OCI-LY7 (cell line): ENCODE data around the gene SIVA1. TPM values are rescaled to one million over a fixed set of nuclear protein-coding genes. Genes with fewer than 3 reads are reported as not detected.

Source experiments
- BruUV-seq: library from RNA; stranded (reverse); fragments of 400-500 nt; replicated peaks from 2 replicates; lab custom pipeline; 2021; lab: Mats Ljungman, UMichigan
- CTCF ChIA-PET: fragments of 300-600 bp; sonication (Branson Sonifier 250); formaldehyde crosslinking; loops from one replicate; lab custom pipeline; 2022; ENCODE audit warnings: antibody characterized with exemption; ENCODE audit not compliant: unreplicated experiment; lab: Charles Lee
- POLR2A ChIA-PET: fragments of 300-600 bp; sonication (Branson Sonifier 250); formaldehyde crosslinking; loops from one replicate; lab custom pipeline; 2022; ENCODE audit warnings: antibody characterized with exemption; lab: Charles Lee
- DNase-seq: peaks from one replicate; pipeline ENCODE4 v3.0.0-alpha.2; 2015; ENCODE audit warnings: low spot score
- H2AFZ ChIP-seq: fragments of 200-600 bp; sonication (generic), shearing (Covaris generic); 2 replicates; pipeline ENCODE4 v1.6.1; 2014; ENCODE audit warnings: mild to moderate bottlenecking, antibody characterized with exemption, low read length, moderate library complexity
- H3K27ac ChIP-seq: fragments of 200-600 bp; sonication (generic); 2 replicates; pipeline ENCODE4 v1.5.1; 2014; ENCODE audit warnings: mixed run types, low read depth, mild to moderate bottlenecking, moderate library complexity, low read length, inconsistent platforms; ENCODE audit not compliant: poor library complexity, severe bottlenecking
- H3K36me3 ChIP-seq: fragments of 200-600 bp; sonication (generic); 2 replicates; pipeline ENCODE4 v1.6.1; 2014; ENCODE audit warnings: mild to moderate bottlenecking, antibody characterized with exemption, low read length, moderate library complexity, mixed read lengths; ENCODE audit not compliant: insufficient read depth
- H3K4me1 ChIP-seq: fragments of 200-600 bp; sonication (generic); 2 replicates; pipeline ENCODE4 v1.5.1; 2014; ENCODE audit warnings: mild to moderate bottlenecking, low read length; ENCODE audit not compliant: insufficient read depth, poor library complexity, severe bottlenecking
- H3K4me2 ChIP-seq: fragments of 200-600 bp; sonication (generic); 2 replicates; pipeline ENCODE4 v1.6.1; 2014; ENCODE audit warnings: mild to moderate bottlenecking, low read length
- H3K4me3 ChIP-seq: fragments of 200-600 bp; sonication (generic); 2 replicates; pipeline ENCODE4 v1.5.1; 2014; ENCODE audit warnings: mild to moderate bottlenecking, low read depth, low read length; ENCODE audit not compliant: poor library complexity, severe bottlenecking
- H3K79me2 ChIP-seq: fragments of 200-600 bp; sonication (generic); 2 replicates; pipeline ENCODE4 v1.6.1; 2016; ENCODE audit warnings: low read depth, mild to moderate bottlenecking, low read length, moderate library complexity, mixed read lengths; ENCODE audit not compliant: insufficient read depth
- H3K9me2 ChIP-seq: fragments of 200-600 bp; sonication (generic); 2 replicates; pipeline ENCODE4 v1.6.1; 2016; ENCODE audit warnings: mild to moderate bottlenecking, low read length, mixed read lengths; ENCODE audit not compliant: insufficient read depth
- H3K9me3 ChIP-seq: fragments of 200-600 bp; sonication (generic); 2 replicates; pipeline ENCODE4 v1.6.1; 2014; ENCODE audit warnings: mild to moderate bottlenecking, mixed run types, low read length, mixed read lengths
- H4K20me1 ChIP-seq: fragments of 200-600 bp; sonication (generic); 2 replicates; pipeline ENCODE4 v1.6.1; 2014; ENCODE audit warnings: mild to moderate bottlenecking, antibody characterized with exemption, low read length, moderate library complexity, mixed read lengths; ENCODE audit not compliant: insufficient read depth
- CTCF ChIP-seq: fragments of 200-600 bp; sonication (generic); conservative IDR thresholded peaks from 2 replicates; pipeline ENCODE4 v1.5.1; 2014; ENCODE audit warnings: mild to moderate bottlenecking, antibody characterized with exemption, low read length, moderate library complexity, mixed read lengths
- EZH2phosphoT487 ChIP-seq: fragments of 200-600 bp; sonication (generic); IDR thresholded peaks from 2 replicates; pipeline ENCODE4 v1.6.1; 2018; ENCODE audit warnings: low read depth, borderline replicate concordance, mild to moderate bottlenecking, mixed run types, antibody characterized with exemption, low read length, moderate library complexity, mixed read lengths
- intact Hi-C: fragments of 100-400 bp; cut with micrococcal nuclease; formaldehyde crosslinking; loops from one replicate; pipeline ENCODE4 v1.10.0; 2022; ENCODE audit not compliant: unreplicated experiment
- total RNA-seq, 2 experiments: library from RNA; depleted of rRNA in 1 of 2; stranded (reverse); fragments of >200 nt in 1 of 2; shearing (Covaris generic) in 1 of 2; gene quantifications; 2 replicates each; pipeline ENCODE4 v1.2.3, GENCODE V29; 2014 to 2022

SIVA1 gene
- total RNA-seq, 2 experiments from 2014 or later = 111 to 244 TPM

- POLR2A ChIA-PET = no interaction called here
- Histone ChIP-seq H3K4me2 (no peak overlapping the region), H3K4me1 (peaks cover 28% of the 10 kb centered on the region), H3K79me2 (no peaks in the 10 kb centered on the region), H3K4me3 (no peak overlapping the region), H2AFZ (no peak overlapping the region), H3K9me2 (no peaks in the 10 kb centered on the region), H4K20me1 (peaks cover 9% of the 10 kb centered on the region; the same call in 1 of the 2 replicates), H3K9me3 (no peaks in the 10 kb centered on the region), H3K27ac (no peak overlapping the region), H3K36me3 (no peaks in the 10 kb centered on the region)
- DNase-seq = no peak
- CTCF ChIA-PET = no interaction called here
- intact Hi-C loops = no loop called here
- TF ChIP-seq CTCF (no peak), EZH2phosphoT487 (no peak)
- BruUV-seq = no TSS peak
Measured at GRCh38 chr14:104796687-104797081, 43.7 kb downstream of the SIVA1 start.

DNA sequence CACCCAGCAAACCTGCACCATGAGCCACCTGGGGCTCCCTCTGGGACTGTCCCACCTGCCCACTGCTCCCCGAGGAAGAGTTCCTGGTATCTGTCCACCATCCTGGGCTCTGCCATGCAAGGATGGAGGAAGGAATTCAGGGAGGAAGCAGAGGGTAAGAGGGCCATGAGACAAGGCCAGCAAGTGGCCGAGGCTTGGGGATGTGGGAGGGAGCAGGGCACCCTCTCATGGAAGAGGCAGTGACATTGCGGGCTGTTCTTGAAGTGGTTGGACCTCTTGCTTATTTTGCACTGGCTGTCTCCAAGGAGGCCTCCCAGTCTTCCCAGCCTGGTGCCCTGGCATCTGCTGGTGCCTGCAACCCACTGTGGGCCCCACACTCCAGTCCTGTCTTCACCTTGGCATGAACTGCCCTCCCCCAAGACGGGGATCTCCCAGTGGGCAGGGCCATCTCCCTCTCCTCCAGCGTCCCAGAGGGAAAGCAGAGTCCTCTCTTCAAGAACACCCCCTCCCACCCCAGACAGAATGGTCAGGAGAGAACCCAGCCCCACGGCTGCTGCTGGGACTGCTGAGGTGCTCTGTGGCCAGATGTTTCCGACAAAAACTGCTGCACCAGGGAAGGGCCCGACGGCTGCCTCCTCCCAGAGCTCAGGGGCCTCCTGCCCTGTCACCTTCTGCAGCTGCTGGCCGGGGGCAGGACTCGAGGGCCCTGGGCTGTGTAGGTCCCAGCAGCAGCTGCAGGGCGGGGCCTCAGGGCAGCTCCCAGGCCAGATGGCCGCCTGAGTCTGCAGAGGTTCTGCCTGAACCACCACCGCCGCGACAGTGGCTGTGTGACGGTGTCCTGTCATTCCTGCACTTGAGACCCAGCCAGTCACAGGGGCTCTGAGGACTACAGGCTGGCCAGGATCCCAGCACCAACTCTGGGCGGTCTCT is 44.4 kb downstream of the SIVA1 start:
- no TSS peak for BruUV-seq
- Histone ChIP-seq H4K20me1 (peaks cover 9% of the 10 kb centered on the region; the same call in 1 of the 2 replicates), H3K4me3 (no peak overlapping the region), H3K4me2 (no peak overlapping the region), H3K36me3 (no peaks in the 10 kb centered on the region), H3K79me2 (no peaks in the 10 kb centered on the region), H3K9me3 (no peaks in the 10 kb centered on the region), H3K9me2 (no peaks in the 10 kb centered on the region), H3K27ac (no peak overlapping the region), H2AFZ (no peak overlapping the region), H3K4me1 (peaks cover 30% of the 10 kb centered on the region)
- POLR2A ChIA-PET = interaction anchor here (0.5 kb wide), 1 partner anchor 1559 kb away, joined by 3 read pairs; no protein-coding TSS in a partner anchor
- DNase-seq = no peak
- CTCF ChIA-PET = no interaction called here
- intact Hi-C loops = no loop called here
- TF ChIP-seq CTCF (no peak), EZH2phosphoT487 (no peak)
